ENCODE results near the gene AFF4.

DNA sequence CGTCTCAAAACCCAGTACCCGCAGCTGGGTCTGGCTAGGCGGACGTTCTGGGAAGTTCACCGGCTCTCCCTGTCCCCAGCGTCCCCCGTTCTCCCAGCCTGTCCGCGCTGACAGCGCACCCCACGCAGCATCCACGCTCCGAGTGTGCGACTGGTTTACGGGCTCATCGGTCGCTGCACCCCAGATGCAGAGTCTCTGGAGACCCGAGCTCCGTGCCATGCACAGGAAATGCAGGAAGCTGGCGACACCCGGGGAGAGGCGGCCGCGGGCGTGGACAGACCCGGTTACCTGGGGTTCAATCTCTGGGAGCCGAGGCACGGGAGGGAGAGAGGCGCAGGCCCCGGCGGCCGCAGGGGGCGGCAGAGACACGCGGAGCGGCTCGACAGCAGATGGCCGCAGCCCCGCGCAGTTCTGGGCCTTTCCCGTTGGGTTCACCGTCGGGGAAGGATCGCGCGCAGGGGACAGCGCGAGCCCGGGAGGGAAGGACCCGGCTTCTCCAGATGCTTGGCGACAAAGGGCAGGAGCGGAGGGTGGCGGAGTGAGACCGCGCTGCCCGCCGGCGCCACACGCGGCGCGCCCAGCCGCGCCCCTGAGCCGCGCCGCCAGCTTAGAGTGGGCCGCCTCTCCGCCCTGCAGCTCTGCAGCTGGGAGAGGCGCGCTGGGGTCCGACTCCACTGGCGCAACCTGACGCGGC, 133.5 kb downstream of the AFF4 start:
- no peak for TF ChIP-seq POLR2A (IDR thresholded peaks at IDR 0.05)
- TF ChIP-seq, protein P1, sequence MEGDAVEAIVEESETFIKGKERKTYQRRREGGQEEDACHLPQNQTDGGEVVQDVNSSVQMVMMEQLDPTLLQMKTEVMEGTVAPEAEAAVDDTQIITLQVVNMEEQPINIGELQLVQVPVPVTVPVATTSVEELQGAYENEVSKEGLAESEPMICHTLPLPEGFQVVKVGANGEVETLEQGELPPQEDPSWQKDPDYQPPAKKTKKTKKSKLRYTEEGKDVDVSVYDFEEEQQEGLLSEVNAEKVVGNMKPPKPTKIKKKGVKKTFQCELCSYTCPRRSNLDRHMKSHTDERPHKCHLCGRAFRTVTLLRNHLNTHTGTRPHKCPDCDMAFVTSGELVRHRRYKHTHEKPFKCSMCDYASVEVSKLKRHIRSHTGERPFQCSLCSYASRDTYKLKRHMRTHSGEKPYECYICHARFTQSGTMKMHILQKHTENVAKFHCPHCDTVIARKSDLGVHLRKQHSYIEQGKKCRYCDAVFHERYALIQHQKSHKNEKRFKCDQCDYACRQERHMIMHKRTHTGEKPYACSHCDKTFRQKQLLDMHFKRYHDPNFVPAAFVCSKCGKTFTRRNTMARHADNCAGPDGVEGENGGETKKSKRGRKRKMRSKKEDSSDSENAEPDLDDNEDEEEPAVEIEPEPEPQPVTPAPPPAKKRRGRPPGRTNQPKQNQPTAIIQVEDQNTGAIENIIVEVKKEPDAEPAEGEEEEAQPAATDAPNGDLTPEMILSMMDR (IDR thresholded peaks at IDR 0.05 in 4 of 5, conservative IDR thresholded peaks at IDR 0.05 in 1 of 5) = peak; percentile 72 to 95 (median 85)
